ENCODE measurements around the gene MICAL3.

DNA sequence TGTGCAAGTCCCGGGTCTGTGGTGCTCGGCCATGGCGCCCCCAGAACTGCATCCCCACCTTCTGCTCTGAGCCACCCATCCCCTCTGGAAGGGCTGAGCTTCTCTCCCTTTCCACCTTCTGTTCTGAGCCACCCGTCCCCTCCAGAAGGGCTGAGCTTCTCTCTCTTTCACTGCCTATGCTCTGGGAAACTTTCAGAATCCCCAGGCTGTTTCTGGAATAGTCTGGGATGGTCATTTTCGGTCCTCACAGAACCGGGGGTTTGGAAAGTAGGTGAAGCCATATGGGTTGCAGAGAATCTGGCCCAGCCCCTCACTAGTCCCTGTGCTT is 246.7 kb downstream of the MICAL3 start:
- no peak for TF ChIP-seq POLR2A (IDR thresholded peaks at IDR 0.05)
- TF ChIP-seq, protein P1, sequence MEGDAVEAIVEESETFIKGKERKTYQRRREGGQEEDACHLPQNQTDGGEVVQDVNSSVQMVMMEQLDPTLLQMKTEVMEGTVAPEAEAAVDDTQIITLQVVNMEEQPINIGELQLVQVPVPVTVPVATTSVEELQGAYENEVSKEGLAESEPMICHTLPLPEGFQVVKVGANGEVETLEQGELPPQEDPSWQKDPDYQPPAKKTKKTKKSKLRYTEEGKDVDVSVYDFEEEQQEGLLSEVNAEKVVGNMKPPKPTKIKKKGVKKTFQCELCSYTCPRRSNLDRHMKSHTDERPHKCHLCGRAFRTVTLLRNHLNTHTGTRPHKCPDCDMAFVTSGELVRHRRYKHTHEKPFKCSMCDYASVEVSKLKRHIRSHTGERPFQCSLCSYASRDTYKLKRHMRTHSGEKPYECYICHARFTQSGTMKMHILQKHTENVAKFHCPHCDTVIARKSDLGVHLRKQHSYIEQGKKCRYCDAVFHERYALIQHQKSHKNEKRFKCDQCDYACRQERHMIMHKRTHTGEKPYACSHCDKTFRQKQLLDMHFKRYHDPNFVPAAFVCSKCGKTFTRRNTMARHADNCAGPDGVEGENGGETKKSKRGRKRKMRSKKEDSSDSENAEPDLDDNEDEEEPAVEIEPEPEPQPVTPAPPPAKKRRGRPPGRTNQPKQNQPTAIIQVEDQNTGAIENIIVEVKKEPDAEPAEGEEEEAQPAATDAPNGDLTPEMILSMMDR (IDR thresholded peaks at IDR 0.05): no peak

Measured in testis (tissue), 2 donors.